Activated CD8-positive, alpha-beta memory T cell treated with anti-CD3 and anti-CD28 coated beads for 48 hours (primary cell): ENCODE data around the gene ZEB1.

Experiments
- DNase-seq, 3 experiments: peaks; one replicate each; pipeline ENCODE4 v3.0.0-alpha.2; 2020; ENCODE audit warnings: low read depth in 2 of 3, low spot score in 2 of 3

The ZEB1 gene

DNA sequence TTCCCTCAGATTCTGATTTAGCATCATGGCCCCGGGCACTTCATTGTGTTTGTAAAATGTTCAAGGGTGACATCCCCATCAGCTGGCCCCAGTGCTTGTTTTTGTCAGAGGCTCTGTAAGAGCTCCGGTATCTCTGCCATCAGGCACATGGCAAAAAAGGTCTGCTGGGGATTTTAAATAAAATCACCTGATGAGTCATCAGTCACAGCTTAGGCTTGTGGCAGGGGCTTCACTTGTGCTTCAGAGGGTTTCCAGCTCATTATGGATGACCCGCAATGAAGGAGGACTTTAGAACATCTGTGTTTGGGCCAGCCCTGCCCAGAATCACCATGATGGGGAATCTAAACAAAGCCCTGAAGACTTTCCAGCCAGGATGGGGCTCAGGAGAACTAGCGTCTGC is 259.9 kb downstream of the ZEB1 start:
- no peak for DNase-seq
